Parathyroid adenoma (tissue), 2 donors: ENCODE measurements around the gene RHO.

Source experiments
- H2AFZ ChIP-seq: fragments of 300-600 bp; sonication (generic); one replicate; pipeline ENCODE4 v1.7.0; 2017; ENCODE audit warnings: antibody characterized with exemption, mild to moderate bottlenecking
- H3K27ac ChIP-seq: fragments of 300-600 bp; sonication (generic); one replicate; pipeline ENCODE4 v1.7.0; 2017
- H3K27me3 ChIP-seq: fragments of 300-600 bp; sonication (generic); one replicate; pipeline ENCODE4 v1.7.0; 2017; ENCODE audit warnings: low read length; ENCODE audit not compliant: control insufficient read depth, insufficient read depth
- H3K36me3 ChIP-seq: fragments of 300-600 bp; sonication (generic); one replicate; pipeline ENCODE4 v1.7.0; 2017; ENCODE audit warnings: low read length; ENCODE audit not compliant: control insufficient read depth, insufficient read depth
- H3K4me1 ChIP-seq: fragments of 300-600 bp; sonication (generic); one replicate; pipeline ENCODE4 v1.7.0; 2017; ENCODE audit warnings: control low read depth
- H3K4me2 ChIP-seq: fragments of 300-600 bp; sonication (generic); one replicate; pipeline ENCODE4 v1.7.0; 2017; ENCODE audit warnings: low read length
- H3K4me3 ChIP-seq: fragments of 300-600 bp; sonication (generic); one replicate; pipeline ENCODE4 v1.7.0; 2017; ENCODE audit warnings: low read depth, low read length
- H3K79me2 ChIP-seq: fragments of 300-600 bp; sonication (generic); one replicate; pipeline ENCODE4 v1.7.0; 2017; ENCODE audit warnings: control low read depth
- H3K9ac ChIP-seq: fragments of 300-600 bp; sonication (generic); one replicate; pipeline ENCODE4 v1.7.0; 2017; ENCODE audit warnings: mild to moderate bottlenecking
- H3K9me3 ChIP-seq: fragments of 300-600 bp; sonication (generic); one replicate; pipeline ENCODE4 v1.7.0; 2017; ENCODE audit warnings: low read length; ENCODE audit not compliant: control insufficient read depth
- CTCF ChIP-seq: fragments of 300-600 bp; sonication (generic); IDR thresholded peaks from one replicate; pipeline ENCODE4 v1.7.0; 2017; ENCODE audit warnings: antibody characterized with exemption, mild to moderate bottlenecking
- donor health status: primary hyperparathyroidism.

The RHO gene

GRCh38 chr3:129577366-129577765, 48.9 kb downstream of the RHO start:
- Histone ChIP-seq H3K36me3 (no peaks in the 10 kb centered on the region), H3K4me3 (no peak overlapping the region), H3K4me2 (no peak overlapping the region), H3K27ac (no peak overlapping the region), H2AFZ (no peak overlapping the region), H3K4me1 (no peaks in the 10 kb centered on the region), H3K27me3 (no peaks in the 10 kb centered on the region), H3K79me2 (no peaks in the 10 kb centered on the region), H3K9me3 (no peaks in the 10 kb centered on the region), H3K9ac (no peak overlapping the region)
- TF ChIP-seq CTCF: no peak

GRCh38 chr3:129577925-129578786, 49.7 kb downstream of the RHO start:
- Histone ChIP-seq H3K9ac (no peak overlapping the region), H3K27ac (no peak overlapping the region), H3K79me2 (no peaks in the 10 kb centered on the region), H3K36me3 (no peaks in the 10 kb centered on the region), H2AFZ (no peak overlapping the region), H3K27me3 (no peaks in the 10 kb centered on the region), H3K9me3 (no peaks in the 10 kb centered on the region), H3K4me3 (no peak overlapping the region), H3K4me1 (no peaks in the 10 kb centered on the region), H3K4me2 (no peak overlapping the region)
- no peak for TF ChIP-seq CTCF

GRCh38 chr3:129579991-129580390, 51.6 kb downstream of the RHO start:
- H3K27ac ChIP-seq: no peak overlapping the region
- H3K4me1 ChIP-seq: no peaks in the 10 kb centered on the region
- no peaks in the 10 kb centered on the region for H3K36me3 ChIP-seq
- no peaks in the 10 kb centered on the region for H3K79me2 ChIP-seq
- no peaks in the 10 kb centered on the region for H3K9me3 ChIP-seq
- no peak overlapping the region for H3K9ac ChIP-seq
- no peak for TF ChIP-seq CTCF
- no peak overlapping the region for H3K4me3 ChIP-seq
- H3K27me3 ChIP-seq: no peaks in the 10 kb centered on the region
- H3K4me2 ChIP-seq: no peak overlapping the region
- H2AFZ ChIP-seq: no peak overlapping the region

GRCh38 chr3:129581623-129582022, 53.2 kb downstream of the RHO start:
- Histone ChIP-seq H3K27ac (no peak overlapping the region), H3K4me3 (no peak overlapping the region), H3K9ac (no peak overlapping the region), H3K36me3 (no peaks in the 10 kb centered on the region), H3K79me2 (peaks cover 2% of the 10 kb centered on the region), H3K4me2 (no peak overlapping the region), H3K27me3 (no peaks in the 10 kb centered on the region), H3K9me3 (no peaks in the 10 kb centered on the region), H2AFZ (no peak overlapping the region), H3K4me1 (no peaks in the 10 kb centered on the region)
- no peak for TF ChIP-seq CTCF

GRCh38 chr3:129582799-129583198, 54.4 kb downstream of the RHO start:
- peaks cover 2% of the 10 kb centered on the region for H3K79me2 ChIP-seq
- no peaks in the 10 kb centered on the region for H3K36me3 ChIP-seq
- H3K27me3 ChIP-seq: no peaks in the 10 kb centered on the region
- no peak overlapping the region for H3K4me3 ChIP-seq
- no peaks in the 10 kb centered on the region for H3K9me3 ChIP-seq
- H3K4me2 ChIP-seq: no peak overlapping the region
- TF ChIP-seq CTCF: no peak
- H3K4me1 ChIP-seq: no peaks in the 10 kb centered on the region
- no peak overlapping the region for H3K9ac ChIP-seq
- no peak overlapping the region for H2AFZ ChIP-seq
- no peak overlapping the region for H3K27ac ChIP-seq
